Pons (tissue), 1 donor: ENCODE results near the gene KCNE2.
"Not testable (repeated sequence)": the region's sequence is repeated elsewhere in the genome, so short reads cannot be mapped to it uniquely, and the experiment has no call there.

Experiments
- DNase-seq: peaks from one replicate; pipeline ENCODE4 v3.0.0-alpha.2; 2016; ENCODE audit warnings: low spot score

KCNE2 gene

DNA sequence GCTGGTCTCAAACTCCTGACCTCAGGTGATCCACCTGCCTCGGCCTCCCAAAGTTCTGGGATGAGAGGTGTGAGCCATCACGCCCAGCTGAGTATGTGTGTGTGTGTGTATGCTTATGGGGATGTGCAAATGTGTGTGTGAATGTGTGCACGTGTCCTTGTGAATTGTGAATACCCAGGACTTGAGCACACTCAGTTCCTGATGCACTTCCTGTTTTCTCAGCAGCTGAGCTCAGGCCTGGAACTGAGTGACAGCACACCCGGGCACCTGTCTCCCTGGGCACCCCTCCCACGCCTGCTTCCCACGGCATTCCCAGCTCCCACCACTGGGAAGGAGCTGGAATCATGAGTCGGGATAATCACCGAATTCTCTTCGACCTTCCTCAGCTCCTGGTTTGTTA is 43.5 kb downstream of the KCNE2 start:
- not testable (repeated sequence) for DNase-seq

DNA sequence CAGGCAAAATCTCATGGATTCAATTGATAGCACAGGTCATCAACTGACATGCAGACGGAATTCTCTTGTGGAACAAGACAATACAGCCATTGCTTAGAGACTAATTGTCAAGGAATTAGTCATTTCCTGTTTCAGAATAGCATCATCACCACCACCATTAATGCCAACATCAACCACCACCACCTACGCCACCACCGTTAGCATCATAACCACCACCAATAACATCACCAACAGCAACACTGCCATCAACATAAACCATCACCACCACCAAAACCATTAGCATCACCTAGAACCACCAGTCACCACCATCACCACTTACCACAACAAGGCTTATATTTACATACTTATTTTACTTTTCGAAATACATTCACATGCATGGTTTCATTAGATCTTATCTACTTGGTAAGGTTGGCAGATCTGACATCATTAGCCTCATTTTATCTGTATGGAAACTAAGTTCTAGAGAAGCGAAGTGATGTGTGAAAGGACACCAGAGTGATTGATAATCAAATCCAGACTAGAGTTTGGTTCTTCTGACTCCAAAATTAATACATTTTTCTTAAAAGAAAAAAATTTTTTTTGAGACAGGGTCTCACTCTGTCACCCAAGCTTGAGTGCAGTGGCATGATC is 53.8 kb downstream of the KCNE2 start:
- not testable (repeated sequence) for DNase-seq
